C1 segment of cervical spinal cord (tissue), 14 donors: ENCODE results near the gene CHRNA1.
"Not testable (repeated sequence)": the region's sequence is repeated elsewhere in the genome, so short reads cannot be mapped to it uniquely, and the experiment has no call there.

Experiments
- DNase-seq, 14 donors: peaks; one replicate each; lab custom pipeline; 2025; lab: John Stamatoyannopoulos, UW

Gene CHRNA1

GRCh38 chr2:174717273-174717672 is 47.0 kb downstream of the CHRNA1 start:
- no peak for DNase-seq

- DNase-seq = no peak
Measured at GRCh38 chr2:174716785-174717184, 47.5 kb downstream of the CHRNA1 start.

GRCh38 chr2:174713686-174714085 is 50.6 kb downstream of the CHRNA1 start:
- DNase-seq = no peak

GRCh38 chr2:174711206-174711605 is 53.1 kb downstream of the CHRNA1 start:
- DNase-seq = no peak

GRCh38 chr2:174709416-174710004 is 54.8 kb downstream of the CHRNA1 start:
- not testable (repeated sequence) for DNase-seq

GRCh38 chr2:174708713-174709112 is 55.6 kb downstream of the CHRNA1 start:
- DNase-seq = no peak

GRCh38 chr2:174705321-174705720 is 59.0 kb downstream of the CHRNA1 start:
- no peak for DNase-seq

GRCh38 chr2:174704642-174705041 is 59.6 kb downstream of the CHRNA1 start:
- no peak for DNase-seq

- no peak for DNase-seq
Measured at GRCh38 chr2:174704061-174704460, 60.2 kb downstream of the CHRNA1 start.

GRCh38 chr2:174703430-174703829 is 60.8 kb downstream of the CHRNA1 start:
- DNase-seq = no peak

- DNase-seq = no peak
Measured at GRCh38 chr2:174702541-174702940, 61.7 kb downstream of the CHRNA1 start.

GRCh38 chr2:174699993-174700766 is 64.1 kb downstream of the CHRNA1 start:
- peak in 1 of 14 donors; percentile 4 for DNase-seq
